Right lobe of liver (tissue), 4 donors: ENCODE results near the gene SRCIN1.

Experiments
- POLR2A ChIP-seq: fragments of 450-650 bp; IDR thresholded peaks from one replicate; pipeline ENCODE4 v1.6.1; 2017; ENCODE audit warnings: antibody characterized with exemption, mild to moderate bottlenecking
- TF ChIP-seq, protein P1 (sequence below), 4 donors: fragments of 200-600 bp in 3 of 4; fragments of 450-650 bp in 1 of 4; IDR thresholded peaks; one replicate each; pipeline versions ENCODE4 v1.5.1 to v1.8.0; 2016 to 2022; ENCODE audit warnings: antibody characterized with exemption in 4 of 4, mild to moderate bottlenecking in 2 of 4
- donor health status: DM: no; HTN: no; CAD: no.
- donor health status: DM: no; HTN: no; CAD: no.
- donor health status: DM: no; HTN: yes; CAD: no.

DNA sequence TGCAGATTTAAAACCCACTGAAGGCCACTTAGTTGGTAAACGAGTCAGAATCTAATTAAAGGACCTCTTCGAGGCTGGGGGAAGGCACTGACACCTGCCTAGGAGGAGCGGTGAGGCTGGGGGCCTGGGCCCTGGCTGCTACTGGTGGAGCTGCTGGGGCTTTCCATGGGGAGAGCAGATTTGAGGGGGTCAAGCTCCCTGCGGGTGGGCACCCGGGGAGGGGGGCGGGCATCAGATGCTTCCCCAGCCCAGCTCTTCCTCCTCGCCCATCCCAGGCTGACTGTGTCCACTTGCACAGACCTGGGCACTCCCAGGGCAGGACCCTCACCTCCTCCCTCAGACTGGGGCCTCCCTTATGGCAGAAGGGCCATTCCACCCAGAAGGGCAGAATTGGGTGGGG, 19.0 kb downstream of the SRCIN1 start:
- no peak for TF ChIP-seq POLR2A
- TF ChIP-seq, protein P1, sequence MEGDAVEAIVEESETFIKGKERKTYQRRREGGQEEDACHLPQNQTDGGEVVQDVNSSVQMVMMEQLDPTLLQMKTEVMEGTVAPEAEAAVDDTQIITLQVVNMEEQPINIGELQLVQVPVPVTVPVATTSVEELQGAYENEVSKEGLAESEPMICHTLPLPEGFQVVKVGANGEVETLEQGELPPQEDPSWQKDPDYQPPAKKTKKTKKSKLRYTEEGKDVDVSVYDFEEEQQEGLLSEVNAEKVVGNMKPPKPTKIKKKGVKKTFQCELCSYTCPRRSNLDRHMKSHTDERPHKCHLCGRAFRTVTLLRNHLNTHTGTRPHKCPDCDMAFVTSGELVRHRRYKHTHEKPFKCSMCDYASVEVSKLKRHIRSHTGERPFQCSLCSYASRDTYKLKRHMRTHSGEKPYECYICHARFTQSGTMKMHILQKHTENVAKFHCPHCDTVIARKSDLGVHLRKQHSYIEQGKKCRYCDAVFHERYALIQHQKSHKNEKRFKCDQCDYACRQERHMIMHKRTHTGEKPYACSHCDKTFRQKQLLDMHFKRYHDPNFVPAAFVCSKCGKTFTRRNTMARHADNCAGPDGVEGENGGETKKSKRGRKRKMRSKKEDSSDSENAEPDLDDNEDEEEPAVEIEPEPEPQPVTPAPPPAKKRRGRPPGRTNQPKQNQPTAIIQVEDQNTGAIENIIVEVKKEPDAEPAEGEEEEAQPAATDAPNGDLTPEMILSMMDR (IDR thresholded peaks at IDR 0.05), result no peak
